GM19035 (cell line): ENCODE results near the gene OLIG2.

Experiments
- ATAC-seq: cut with Tn5 transposase; IDR thresholded peaks from one replicate; pipeline ENCODE4 v1.9.1; 2021; ENCODE audit not compliant: unreplicated experiment

OLIG2 gene

GRCh38 chr21:33032434-33033047, 6.8 kb downstream of the OLIG2 start:
- no peak for ATAC-seq

- no peak for ATAC-seq
Measured at GRCh38 chr21:33033094-33033951, 7.6 kb downstream of the OLIG2 start.

GRCh38 chr21:33033961-33034413, 8.3 kb downstream of the OLIG2 start:
- ATAC-seq: no peak

GRCh38 chr21:33035147-33035546, 9.4 kb downstream of the OLIG2 start:
- ATAC-seq: no peak

GRCh38 chr21:33036430-33037162, 10.9 kb downstream of the OLIG2 start:
- no peak for ATAC-seq

GRCh38 chr21:33037501-33037900, 11.8 kb downstream of the OLIG2 start:
- ATAC-seq: no peak

GRCh38 chr21:33039536-33039935, 13.8 kb downstream of the OLIG2 start:
- no peak for ATAC-seq

- no peak for ATAC-seq
Measured at GRCh38 chr21:33040215-33040614, 14.5 kb downstream of the OLIG2 start.

- no peak for ATAC-seq
Measured at GRCh38 chr21:33041981-33042380, 16.2 kb downstream of the OLIG2 start.

GRCh38 chr21:33042812-33043211, 17.1 kb downstream of the OLIG2 start:
- ATAC-seq: no peak

GRCh38 chr21:33046455-33046854, 20.7 kb downstream of the OLIG2 start:
- no peak for ATAC-seq

- no peak for ATAC-seq
Measured at GRCh38 chr21:33047231-33047630, 21.5 kb downstream of the OLIG2 start.

- ATAC-seq: no peak
Measured at GRCh38 chr21:33051925-33052324, 26.2 kb downstream of the OLIG2 start.

- no peak for ATAC-seq
Measured at GRCh38 chr21:33053951-33054350, 28.2 kb downstream of the OLIG2 start.

- ATAC-seq: no peak
Measured at GRCh38 chr21:33055991-33056390, 30.3 kb downstream of the OLIG2 start.

- ATAC-seq: no peak
Measured at GRCh38 chr21:33057385-33057940, 31.7 kb downstream of the OLIG2 start.

GRCh38 chr21:33058527-33058926, 32.8 kb downstream of the OLIG2 start:
- ATAC-seq: no peak

GRCh38 chr21:33058957-33059356, 33.2 kb downstream of the OLIG2 start:
- no peak for ATAC-seq

GRCh38 chr21:33059380-33059841, 33.7 kb downstream of the OLIG2 start:
- ATAC-seq: no peak

GRCh38 chr21:33061233-33061632, 35.5 kb downstream of the OLIG2 start:
- no peak for ATAC-seq

GRCh38 chr21:33063375-33063883, 37.7 kb downstream of the OLIG2 start:
- ATAC-seq: no peak
